GM21360 (cell line): Measurements from ENCODE around the gene C18orf32.
"Not testable (repeated sequence)": the region's sequence is repeated elsewhere in the genome, so short reads cannot be mapped to it uniquely, and the experiment has no call there.

Experiments used
- ATAC-seq: cut with Tn5 transposase; IDR thresholded peaks from one replicate; pipeline ENCODE4 v1.9.1; 2021; ENCODE audit warnings: mild to moderate bottlenecking, moderate library complexity; ENCODE audit not compliant: unreplicated experiment

The C18orf32 gene

DNA sequence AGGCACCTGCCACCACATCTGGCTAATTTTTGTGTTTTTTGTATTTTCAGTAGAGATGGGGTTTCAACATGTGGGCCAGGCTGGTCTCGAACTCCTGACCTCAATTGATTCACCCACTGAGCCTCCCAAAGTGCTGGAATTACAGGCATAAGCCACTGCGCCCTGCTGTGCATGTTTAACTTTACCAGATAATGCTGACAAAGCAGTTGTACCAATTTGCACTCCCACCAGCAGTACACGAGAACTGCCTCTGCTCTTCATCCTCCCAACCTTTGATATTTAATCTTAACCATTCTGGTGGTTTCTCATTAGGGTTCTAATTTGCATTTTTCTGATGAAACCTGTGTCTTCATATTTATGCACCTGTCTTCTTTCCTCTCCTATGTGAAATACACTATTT lies 14.6 kb downstream of the C18orf32 start:
- no peak for ATAC-seq

DNA sequence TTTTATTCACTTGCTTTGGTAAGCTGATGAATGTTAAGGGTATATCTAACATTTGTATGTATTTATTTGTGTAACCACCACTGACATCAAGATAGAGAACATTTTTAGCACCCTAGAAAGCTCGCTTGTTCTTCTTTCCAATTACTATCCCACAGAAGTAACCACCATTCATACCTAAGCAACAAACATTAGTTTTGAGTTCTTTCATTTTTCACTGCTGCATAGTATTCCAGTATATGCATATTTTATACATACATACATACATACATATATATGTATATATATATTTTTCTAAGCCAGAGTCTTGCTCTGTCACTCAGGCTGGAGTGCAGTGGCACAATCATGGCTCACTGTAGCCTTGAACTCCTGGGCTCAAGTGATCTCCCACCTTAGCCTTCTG lies 15.5 kb downstream of the C18orf32 start:
- ATAC-seq: no peak

DNA sequence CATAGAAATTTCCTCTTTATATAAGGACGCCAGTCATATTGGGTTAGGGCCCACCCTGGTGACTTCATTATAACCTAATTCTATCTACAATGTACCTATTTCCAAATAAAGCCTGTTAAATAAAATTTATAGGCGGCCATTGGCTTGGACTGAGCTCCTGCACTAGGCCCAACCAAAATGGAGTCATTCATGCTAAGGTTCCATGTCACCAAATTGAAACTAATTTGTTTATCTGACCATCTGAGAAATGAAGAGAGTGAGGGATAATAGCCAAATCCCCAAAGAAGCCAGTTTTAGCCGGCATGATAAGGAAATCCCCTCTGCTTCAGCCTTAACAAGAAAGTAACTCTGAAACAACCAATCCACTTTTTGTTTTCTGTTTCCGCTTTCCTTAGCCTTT lies 19.4 kb downstream of the C18orf32 start:
- no peak for ATAC-seq

DNA sequence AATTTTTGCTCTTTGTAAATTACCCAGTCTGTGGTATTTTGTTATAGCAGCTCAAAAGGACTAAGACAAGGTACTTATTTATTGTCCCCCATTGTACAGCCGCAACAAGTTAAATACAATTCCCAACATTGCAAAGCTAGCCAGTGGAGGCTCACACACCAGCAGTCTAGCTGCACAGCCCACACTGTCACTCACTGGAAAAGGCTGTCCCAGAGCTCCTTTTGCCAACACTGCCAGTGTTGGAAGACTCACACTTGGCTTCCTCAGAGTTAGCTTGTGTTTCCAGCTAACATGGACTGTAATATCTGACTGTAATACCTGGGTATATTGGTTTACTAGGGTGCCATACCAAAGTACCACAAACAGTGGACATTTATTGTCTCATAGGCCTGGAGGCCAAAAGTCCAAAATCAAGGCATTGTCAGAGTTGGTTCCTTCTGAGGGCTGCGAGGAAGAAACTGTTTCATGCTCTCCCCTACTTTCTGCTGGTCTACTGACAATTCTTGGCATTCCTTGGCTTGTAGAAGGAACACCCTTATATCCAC lies 19.9 kb downstream of the C18orf32 start:
- no peak for ATAC-seq

DNA sequence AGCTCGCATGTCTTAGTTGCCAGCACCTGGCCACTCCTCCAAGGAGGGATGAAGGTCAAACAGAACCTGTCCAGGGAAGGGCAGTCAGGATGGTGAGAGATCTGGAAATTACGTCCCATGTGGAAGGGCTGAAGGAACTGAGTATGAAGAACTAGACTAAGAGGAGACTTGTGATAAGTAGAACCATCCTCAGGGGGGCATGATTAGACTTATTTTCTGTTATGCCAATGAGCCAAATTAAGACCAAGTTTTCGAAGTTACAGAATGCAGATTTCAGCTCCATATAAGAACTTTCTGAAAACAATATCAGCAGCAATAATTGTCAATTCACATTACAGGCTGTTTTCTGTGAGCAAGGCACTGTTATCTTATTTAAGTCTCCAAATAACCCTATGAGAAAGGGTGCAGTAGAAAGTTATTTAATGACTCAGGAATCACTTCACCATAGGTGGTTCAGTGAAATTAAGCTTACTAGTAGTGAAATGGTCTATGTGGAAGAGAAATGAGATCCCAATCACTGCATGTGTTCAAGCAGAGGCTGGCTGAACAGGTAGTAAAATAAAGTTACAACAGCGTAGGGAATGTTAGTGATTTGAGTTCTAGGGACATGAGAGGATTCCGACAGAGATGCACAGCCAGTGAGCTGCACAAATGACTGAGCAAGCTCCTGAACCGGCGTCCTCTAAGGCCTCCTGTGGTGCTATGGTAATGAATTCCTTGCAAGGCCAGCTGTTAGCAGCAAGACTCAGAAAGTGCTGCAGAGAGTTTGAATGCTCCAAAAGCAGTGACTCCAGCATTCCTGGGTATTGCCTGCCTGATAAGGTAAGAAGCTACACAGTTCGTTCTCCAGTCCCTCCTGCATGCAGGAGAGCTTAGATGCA lies 22.1 kb downstream of the C18orf32 start:
- ATAC-seq: no peak

DNA sequence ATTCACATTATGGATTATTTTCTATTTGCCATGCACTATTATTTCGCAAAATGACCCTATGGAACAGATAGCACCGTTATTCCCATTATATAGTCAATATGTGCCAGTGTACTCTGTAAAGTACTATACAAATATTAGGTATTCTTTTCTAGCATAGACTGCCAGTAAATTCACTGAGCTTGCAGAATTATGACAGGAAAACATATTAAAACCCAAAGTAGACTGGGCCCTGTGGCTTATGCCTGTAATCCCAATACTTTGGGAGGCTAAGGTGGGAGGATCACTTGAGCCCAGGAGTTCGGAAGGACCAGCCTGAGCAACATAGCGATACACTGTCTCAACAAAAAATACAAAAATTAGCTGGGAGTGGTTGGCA lies 25.4 kb downstream of the C18orf32 start:
- no peak for ATAC-seq

DNA sequence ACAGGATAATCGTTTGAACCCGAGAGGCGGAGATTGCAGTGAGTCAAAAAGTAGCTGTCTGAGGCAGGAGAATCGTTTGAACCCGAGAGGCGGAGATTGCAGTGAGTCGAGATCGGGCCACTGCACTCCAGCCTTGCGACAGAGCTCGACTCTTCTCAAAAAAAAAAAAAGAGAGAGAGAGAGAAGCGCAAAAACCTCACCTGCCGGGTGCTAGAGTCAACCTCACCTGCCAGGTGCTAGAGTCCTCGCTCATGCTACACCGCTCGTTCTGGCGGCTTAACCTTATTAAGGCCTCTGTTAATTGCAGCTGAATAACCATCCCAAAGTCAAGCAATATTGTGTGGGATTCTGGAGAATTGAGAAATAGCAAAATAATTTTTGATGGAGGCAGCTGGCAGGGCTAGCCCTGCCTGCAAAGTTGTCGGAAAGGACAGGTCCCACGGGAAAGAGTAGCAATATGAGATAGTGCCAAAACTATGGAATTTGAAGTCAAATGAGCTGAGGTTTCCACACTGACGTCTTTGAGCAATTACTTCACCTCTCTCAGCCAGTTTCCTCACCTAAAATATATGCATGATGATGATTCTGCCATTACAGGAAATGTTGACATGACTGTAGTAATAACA lies 25.9 kb downstream of the C18orf32 start:
- no peak for ATAC-seq

DNA sequence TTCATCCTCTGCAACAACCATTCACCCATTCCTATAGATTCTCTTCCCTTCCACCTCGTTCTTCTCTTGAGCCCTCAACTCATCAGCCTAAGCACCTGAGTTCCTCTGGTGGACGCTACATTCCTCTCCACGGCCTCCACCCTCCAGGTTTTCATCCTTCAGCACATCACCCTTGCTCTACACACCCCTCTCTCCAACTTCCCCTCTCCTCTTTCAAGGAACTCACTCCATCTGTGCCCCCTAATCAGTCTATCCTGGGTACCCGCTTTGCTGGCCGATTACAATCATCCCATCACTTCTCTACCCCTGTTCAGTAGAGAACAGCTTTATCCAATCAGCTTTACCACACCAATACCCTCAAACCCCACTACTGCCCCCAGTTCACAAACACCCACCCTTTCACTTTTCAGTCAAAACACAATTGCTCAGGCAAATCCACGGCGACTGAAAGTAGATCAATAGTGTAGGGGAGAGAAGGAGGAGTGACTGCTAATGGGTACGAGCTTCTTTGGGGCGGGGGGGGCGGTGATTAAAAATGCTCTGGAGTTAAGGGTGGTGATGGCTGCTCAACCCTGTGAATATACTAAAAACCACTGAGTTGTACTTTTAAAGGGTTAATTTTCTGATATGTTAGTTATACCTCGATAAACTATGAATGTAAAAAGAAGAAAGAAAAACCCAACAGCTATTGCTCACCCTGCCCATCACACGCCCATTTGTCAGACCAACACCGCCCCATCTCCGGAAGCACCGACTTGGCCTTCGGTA lies 27.4 kb downstream of the C18orf32 start:
- ATAC-seq: peak; percentile 40

DNA sequence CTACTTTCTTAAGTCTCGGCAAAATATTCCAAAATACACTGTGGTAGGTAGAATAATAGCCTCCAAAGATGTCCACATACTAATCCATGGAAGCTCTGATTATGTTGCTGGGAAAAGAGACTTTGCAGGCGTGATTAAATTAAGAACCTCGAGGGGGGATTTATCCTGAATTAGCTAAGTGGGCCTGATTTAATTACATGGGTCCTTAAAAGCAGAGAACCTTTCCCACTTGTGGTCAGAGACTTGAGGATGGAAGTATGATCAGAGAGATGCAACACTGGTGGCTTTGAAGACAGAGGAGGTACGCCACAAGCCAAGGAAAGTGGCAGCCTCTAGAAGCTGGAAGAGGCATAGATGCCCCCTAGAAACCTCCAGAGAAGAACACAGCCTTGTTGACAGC lies 29.4 kb downstream of the C18orf32 start:
- no peak for ATAC-seq

DNA sequence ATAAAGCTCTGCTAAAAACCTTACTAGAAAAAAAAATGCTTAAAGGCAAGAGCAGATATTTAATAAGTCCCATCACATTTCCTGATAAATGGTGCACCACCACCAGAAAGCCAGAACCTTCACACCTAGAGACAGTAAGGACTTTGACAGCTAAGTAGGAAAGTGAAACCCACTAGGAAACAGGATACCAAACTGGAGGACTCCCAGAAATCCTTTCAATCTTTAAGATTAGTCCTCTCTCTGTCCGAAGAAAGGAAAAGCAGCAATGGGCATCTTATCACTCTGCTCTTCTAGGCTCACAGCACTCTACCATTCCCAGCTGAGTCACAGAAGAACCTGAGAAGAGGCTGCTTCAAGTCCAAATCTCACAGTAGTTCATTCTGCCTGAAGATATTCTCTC lies 30.2 kb downstream of the C18orf32 start:
- ATAC-seq: no peak

DNA sequence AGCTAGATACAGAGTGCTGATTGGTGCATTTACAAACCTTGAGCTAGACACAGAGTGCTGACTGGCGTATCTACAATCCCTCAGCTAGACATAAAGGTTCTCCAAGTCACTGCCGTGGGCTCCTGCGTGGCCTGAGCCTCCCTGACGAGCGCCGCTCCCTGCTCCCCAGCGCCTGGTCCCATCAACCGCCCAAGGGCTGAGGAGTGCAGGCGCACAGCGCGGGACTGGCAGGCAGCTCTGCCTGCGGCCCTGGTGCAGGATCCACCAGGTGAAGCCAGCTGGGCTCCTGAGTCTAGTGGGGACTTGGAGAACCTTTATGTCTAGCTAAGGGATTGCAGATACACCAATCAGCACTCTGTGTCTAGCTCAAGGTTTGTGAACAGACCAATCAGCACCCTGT lies 34.5 kb downstream of the C18orf32 start:
- not testable (repeated sequence) for ATAC-seq

DNA sequence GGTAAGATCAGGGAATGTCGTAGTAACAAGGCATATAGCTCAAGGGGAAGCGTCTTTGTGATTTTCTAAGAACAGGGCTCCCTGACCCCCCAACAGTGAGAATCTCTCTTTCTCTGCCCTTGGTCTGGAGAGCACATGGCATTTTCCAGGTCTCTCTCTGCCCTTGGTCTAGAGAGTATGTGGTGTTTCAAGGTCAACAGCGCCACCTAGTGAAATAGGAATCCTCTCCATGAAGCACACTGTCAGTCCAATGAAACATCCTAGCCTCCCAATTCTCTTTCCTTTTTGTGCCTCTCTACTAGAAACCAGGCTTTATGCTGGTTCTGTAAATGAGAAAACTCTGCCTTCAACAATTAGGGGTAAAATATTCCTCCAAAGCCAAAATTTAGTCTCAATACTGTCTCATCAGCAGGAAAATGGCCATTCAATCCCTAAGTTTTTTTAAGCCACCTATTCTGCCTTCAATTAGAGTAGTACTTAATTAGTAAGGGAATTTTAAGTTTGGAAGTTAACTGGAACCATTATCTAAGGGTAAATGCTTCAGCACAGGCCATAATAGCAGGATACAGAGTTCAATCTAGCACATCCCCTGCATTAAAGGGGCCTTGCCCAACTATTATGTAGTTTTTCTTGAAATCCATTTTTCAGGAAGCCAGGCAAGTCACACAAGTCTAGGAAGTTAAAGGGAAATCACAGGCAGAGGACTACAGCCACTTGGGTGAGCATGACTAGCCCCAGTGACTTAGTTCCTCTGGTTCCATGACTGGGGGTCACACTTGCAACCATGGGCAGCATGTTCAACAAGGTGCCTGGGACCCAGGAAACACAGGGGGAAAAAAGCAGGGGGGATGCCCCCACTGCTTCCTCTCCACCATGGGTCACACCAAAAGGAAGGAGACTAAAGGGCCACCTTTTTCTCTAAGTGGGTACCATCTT lies 39.0 kb downstream of the C18orf32 start:
- ATAC-seq: no peak

DNA sequence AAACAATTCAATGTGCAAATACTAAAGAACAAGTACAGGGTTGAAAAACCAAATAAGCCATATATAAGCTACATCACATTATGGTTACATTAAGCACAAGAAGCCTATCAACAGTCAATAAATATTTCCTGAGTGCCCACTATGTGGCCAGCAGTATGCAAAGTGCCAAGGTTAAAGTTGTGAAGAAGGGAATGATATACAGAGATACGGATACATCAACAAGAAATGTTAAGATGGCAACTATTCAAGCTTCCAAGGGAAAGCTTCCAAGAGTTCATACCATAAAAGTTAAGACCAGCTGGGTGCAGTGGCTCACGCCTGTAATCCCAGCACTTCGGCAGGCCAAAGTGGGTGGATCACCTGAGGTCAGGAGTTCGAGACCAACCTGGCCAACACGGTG lies 40.6 kb downstream of the C18orf32 start:
- no peak for ATAC-seq

DNA sequence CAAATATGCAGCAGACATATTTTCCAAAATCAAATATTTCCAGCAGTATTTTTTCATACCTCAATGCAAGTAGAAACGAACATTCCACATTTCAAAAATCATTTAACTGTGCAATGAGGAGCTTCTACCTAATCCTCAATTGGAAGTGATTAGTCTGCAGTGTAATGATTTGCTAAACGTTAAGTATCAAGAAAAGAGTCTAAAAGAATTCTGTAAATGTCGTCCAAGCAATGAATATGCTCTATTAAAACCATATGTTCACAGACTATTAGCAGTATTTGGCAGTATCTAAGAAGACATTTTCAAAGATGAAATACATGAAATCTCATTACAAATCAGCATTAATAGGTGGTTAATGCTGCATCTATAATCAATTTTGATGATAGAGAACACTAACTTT lies 42.5 kb downstream of the C18orf32 start:
- no peak for ATAC-seq

DNA sequence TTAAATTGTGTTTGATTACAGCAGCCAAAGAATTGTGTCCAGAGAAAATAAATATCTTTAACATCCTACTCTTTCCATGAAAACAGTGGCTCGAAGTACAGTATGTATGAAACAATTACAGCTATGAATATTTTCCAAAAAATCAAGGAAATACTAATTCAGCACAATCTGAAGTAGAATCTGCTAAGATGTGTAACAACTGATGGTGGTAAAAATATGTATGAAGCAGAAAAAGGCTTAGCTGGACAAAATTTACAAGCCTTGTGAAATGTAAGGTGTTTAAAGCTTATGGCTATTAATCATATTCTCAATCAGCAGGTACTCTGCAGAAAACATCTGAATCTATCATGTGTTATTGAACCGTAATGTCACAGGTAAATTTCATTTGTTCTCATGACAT lies 43.2 kb downstream of the C18orf32 start:
- no peak for ATAC-seq

DNA sequence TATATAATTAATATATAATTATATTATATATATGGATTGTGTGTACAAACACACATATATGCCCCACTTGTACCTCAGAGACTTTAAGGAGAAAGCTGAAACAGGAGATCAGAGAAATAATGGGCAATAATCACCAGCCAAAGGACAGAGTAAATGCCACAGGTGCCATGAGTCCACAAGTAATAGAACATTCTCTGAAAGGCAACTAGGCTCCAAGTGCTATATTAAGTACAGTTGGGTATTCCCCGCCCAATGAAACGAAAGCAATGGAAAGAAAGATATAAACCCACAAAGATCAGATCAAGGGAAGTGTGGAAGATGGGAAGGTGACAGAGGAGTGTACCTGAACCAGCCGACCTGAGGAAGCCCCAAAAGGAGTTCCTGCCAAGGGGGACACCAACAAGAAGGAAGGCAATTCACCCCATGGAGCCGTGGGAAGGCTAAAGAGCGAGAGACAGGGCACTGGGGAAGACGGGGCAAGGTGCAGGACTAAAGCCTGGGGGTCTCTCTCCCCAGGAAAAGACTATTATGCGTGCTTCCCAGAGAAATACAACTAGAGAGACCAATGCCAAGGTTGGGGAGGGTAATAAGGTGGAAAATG lies 45.6 kb downstream of the C18orf32 start:
- no peak for ATAC-seq

DNA sequence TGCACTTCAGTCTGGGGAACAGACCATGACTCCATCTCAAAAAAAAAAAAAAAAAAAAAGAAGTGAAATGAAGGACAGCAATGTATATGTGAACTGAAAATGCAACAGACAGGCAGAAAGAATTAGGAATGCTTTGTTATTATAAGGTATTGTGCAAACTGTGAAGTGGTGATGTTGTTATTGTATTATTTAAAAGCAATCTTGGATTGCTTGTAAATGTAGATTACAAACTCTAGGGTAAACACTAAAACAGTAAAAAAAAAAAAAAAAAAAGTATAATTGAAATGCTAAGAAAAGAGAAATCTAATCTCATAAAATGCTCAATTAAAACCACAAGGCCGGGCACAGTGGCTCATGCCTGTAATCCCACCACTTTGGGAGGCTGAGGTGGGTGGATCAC lies 51.9 kb downstream of the C18orf32 start:
- ATAC-seq: no peak

DNA sequence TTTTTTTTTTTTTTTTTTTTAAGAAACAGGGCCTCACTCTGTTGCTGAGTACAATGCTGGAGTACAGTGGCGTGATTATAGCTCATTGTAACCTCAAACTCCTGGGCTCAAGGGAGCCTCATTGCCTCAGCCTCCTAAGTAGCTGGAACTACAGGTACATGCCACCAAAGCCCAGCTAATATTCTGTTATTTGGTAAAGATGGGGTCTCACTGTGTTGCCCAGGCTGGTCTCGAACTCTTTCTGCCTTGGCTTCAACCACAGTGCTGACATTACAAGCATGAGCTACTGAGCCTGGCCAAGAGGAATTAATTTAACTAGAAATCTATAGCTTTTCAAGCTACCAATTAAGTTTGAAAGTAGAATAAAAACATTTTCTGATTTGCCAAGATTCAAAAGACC lies 54.4 kb downstream of the C18orf32 start:
- ATAC-seq: no peak

DNA sequence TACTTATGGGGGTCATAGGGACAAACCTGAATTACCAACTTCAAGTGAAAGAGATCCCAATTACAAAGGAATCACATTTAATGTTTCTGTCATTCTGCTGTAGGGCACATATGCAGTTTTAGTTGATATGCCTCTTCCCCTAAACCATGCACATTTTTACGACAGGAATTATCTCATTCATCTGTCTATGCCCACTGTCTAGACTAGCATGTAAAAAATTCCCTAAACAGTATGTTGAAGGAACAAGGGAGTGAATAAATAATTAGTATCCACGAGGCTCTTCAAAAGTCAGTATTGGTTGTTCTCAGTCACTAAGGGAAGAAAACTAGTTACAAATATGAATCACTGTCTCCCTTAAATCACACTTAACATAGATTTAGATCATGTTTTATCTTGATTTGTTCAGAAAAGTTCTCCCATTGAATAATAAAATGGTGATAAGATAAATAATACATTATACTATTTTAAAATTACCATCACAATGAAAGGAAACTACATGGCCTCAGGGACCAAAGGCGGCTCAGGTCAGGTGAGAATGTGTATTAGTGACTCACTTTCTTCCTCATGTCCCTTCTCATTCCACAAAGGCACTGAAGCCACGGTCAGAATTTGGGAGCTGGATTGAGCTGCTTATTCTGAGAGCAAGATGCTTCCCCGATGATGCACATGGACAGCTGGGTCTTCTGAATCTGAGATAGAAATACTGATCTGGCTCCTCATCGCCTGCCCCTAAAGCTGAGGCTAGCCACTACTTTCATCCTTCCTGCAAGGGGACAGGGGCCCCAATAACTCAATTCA lies 55.7 kb downstream of the C18orf32 start:
- ATAC-seq: no peak
